ENCODE data around the gene PPP2R1A.

Gene PPP2R1A

DNA sequence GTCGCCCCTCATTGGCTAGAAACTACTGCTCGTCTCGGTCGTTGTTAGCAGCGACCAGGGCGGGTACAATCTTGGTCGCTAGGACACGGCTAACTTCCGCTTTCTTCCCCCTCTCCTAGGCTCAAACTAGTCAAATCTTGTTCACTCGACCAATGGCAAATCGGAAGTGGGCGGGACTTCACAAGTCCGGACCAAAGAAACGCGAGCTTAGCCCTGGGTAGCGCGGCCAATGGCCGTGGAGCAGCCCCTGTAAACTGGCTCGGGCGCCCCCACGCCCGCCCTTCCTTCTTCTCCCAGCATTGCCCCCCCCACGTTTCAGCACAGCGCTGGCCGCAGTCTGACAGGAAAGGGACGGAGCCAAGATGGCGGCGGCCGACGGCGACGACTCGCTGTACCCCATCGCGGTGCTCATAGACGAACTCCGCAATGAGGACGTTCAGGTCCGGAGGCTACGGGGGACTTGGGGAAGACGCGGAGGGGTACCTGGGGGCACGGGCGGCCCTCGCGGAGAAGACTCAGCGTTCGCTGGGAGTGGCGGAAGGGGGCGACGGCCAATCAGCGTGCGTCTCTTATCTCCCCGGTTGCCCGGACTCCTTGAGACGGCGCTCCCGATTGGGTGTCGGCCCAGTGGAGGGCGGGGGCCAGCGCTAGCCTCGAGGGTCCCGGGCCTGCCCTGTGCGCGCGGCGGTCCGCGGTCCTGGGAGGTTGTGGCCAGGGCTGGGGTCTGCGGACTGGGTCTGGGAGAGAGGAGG is at the start of gene PPP2R1A:
TSS of gene PPP2R1A (plus strand) at position 318 of the 752 bp plus-strand sequence. CDS start at position 363, 45 bp downstream.
- DNase-seq, result peak; percentile 95 to 100

DNA sequence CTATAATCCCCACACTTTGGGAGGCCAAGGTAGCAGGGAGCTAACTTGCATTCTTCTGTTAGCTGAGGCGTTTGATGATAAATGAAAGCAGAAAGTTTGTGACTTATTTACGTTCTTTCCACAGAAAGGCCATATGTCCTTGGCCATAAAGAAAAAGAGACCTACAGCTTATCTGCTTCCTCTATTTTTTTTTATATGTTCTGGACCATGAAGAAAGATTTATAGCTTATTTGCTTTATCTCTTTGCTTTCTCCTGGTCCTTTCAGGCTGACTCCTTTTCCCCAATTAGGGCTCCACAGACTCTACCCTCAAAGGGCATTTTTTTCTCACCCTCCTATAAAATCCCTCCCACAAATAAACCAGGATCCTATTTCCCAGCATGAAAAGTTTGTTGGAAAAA is 48.6 kb upstream of the PPP2R1A start:
- DNase-seq, result no peak

DNA sequence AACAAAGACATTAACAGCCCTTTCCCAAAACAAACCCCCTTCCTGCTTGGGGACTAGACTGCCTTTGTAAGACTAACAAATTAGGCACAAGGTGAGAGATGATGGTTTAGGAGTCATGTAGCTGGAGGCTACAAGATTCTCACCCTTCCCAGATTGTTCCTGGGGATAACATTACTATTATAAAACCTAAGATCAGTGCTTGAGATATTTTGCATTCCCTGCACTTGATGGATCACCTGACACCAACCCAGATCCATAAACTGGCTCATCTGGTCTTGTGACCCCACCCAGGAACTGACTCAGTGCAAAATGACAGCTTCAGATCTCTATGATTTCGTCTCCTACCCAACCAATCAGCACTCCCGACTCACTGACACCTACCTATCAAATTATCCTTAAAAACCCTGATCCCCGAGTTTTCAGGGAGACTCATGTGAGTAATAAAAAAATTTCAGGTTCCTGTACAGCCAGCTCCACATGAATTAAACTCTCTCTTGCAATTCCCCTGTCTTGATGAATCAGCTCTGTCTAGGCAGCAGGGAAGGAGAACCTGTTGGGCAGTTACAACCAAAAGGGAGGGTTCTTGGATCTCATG is 47.8 kb upstream of the PPP2R1A start:
- DNase-seq, result no peak

DNA sequence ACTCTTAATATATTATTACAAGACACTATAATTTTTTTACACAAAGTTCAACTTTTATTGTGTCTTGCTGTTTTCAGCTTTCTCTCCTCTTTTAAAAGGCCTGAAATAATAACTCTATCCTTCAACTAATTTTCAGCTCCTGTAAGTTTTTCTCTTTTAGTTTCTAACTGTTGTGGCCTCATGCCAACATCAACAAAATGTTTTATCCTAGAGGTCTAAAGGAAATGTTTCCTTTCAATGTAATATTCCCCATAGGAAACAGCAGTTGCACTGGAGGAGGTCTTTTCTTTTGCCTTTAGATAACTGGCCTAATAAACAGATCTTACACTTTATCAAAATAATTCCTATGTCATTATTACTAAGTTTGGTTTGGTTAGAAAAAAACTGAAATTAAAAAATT is 41.6 kb upstream of the PPP2R1A start:
- no peak for DNase-seq

DNA sequence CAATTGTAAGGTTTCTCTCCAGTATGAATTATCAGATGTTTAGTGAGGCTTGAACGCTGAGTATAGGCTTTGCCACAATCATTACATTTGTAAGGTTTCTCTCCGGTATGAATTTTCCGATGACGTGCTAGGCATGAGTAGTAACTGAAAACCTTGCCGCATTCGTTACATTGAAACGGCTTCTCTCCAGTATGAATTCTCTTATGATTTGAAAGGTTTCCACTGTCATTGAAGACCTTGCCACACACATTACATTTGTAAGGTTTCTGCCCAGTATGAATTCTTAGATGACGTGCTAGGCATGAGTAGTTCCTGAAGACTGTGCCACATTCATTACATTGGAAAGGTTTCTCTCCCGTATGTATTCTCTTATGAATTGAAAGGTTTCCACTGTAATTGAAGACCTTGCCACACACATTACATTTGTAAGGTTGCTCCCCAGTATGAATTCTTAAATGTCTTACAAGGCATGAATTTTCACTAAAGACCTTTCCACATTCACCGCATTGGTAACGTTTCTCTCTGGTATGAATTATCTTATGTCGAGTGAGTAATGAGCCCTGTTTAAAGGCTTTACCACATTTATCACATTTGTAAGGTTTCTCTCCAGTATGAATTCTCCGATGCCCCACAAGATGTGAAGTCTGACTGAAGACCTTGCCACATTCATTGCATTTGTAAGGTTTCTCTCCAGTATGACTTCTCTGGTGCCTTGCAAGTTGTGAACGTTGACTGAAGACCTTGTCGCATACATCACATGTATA is 34.1 kb upstream of the PPP2R1A start:
- no peak for DNase-seq

DNA sequence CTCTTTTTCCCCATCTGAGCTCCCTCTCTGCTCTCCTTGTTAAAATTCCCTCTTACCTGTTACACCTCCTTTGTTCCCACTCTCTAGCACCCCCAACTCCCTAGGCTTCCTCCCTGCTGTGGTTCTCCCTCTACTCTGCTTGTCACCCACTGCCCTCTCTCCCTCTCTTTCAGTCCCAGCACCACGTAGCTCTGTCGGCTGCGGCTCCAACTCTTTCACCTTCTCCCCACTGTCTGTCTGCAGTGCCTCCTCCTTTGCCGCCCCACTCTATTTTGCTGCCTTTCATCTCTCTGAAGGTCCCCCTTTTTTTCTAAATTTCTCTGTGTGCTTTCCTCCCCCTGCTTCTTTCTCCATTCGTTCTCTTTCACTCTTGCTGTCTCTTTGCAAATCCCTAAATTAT is 19.5 kb upstream of the PPP2R1A start:
- DNase-seq, result no peak

DNA sequence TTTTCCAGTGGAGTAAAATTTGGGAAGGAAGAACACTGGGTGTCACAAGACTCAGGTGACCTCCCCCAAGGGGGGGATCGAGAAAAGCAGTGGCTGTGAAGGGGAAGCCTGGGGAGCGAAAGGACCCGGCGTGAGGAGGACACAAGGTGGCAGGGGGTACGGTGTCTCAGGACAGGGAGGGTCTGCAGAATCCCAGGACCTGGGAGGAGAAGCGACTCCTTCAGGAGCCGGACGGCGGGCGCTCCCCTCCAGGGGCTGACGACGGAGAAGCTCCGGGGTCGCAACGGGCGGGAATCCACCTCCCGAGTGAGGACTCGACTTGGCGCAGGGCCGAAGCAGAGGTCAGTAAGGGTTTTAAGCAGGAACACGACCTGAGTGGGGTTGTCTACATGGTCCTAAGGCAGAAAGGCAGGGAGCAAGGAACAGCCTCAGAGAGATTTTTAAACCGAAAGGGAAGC is 19.0 kb upstream of the PPP2R1A start:
- peak in 1 of 2 donors; percentile 10 for DNase-seq

DNA sequence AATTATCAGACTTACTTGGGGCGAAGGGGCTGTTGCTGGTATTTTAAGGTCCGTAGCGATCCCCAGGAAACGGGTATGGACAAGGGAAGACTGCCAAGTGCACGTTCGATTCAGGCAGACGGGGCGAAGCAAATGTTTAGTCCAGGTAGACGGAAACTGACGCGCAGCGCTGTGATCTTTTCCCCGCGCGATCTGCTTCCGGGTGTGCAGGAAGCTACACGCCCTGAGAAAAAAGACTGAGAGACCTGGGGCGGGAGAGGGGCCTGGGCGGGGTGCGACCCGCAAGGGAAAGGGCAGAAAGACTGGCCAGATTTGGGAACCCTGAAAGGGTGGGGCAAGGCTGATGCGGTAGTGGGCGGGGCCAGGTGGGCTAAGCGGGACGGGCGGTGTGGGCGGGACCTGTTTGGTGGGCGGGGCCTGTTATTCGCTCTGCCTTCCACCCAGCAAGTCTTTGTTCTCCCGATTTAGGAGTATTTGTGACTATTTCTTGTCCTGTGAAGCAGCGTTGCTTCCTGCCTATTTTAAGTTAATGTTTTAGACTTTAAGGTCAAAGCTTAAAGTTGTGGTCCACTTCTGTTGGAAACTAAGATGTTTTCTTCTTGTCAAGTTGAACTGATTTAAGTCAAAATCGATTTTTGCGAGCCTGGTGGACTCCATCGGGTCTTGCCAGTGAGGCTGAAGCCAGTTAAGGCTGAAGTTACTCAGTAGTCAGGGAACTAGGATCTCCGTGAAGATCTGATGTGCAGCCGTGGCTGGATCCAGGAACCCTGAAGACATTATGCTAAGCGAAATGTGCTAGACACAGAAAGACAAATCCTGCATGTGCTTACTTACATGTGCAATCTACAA is 18.3 kb upstream of the PPP2R1A start, which contains the start of gene ZNF836:
TSS of gene ZNF836 (minus strand) at position 301 of the 849 bp plus-strand sequence. CDS start 3,549 bp downstream, outside the sequence.
- DNase-seq, result peak; percentile 43 to 59

DNA sequence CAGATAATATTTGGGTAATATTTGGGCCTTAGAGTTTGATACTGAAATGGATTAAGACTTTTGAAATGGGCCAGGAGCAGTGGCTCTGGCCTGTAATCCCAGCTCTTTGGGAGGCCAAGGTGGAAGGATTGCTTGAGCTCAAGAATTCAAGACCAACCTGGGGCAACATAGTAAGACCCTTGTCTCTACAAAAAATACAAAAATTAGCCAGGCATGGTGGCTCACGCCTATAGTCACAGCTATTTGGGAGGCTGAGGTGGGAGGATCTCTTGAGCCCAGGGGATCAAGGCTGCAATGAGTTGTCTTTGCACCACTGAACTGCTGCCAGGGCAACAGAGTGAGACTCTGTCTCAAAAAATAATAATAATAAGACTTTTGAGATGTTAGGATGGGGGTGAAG is 17.5 kb upstream of the PPP2R1A start:
- no peak for DNase-seq

DNA sequence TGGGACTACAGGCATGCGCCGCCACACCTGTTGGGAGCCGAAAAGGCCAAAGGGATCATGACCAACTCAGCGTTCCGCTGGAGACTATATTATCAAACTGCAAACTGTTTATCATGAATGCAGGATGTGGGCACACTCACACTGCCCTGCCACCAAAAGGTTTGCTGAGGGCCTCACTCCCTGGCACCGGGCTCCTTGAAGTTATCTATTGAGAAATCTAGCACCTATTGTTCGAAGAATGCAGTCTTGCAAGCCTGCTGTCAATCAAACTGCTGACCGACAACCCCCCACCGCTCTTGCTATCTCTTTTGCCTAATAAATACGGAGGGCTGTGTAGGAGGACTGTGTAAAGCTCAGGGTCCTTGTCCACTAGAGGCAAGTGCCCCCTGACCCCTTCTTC is 13.3 kb upstream of the PPP2R1A start:
- no peak for DNase-seq

DNA sequence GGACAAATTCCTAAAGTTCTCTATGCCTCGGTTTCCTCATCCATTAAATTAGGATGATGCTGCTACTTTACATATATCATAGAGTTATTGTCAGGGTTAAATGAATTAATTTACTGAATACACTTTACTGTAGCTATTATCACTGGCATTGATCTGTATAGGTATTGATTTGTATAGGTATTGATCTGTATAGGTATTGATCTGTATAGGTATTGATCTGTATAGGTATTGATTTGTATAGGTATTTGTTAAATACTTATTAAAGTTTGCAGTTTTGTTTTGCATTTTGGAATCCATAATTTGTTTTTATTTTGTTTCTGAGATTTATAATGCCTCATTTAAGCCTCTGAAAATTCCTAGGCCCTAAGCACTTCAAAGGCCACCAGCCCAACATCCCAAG is 2.4 kb upstream of the PPP2R1A start:
- DNase-seq, result no peak

DNA sequence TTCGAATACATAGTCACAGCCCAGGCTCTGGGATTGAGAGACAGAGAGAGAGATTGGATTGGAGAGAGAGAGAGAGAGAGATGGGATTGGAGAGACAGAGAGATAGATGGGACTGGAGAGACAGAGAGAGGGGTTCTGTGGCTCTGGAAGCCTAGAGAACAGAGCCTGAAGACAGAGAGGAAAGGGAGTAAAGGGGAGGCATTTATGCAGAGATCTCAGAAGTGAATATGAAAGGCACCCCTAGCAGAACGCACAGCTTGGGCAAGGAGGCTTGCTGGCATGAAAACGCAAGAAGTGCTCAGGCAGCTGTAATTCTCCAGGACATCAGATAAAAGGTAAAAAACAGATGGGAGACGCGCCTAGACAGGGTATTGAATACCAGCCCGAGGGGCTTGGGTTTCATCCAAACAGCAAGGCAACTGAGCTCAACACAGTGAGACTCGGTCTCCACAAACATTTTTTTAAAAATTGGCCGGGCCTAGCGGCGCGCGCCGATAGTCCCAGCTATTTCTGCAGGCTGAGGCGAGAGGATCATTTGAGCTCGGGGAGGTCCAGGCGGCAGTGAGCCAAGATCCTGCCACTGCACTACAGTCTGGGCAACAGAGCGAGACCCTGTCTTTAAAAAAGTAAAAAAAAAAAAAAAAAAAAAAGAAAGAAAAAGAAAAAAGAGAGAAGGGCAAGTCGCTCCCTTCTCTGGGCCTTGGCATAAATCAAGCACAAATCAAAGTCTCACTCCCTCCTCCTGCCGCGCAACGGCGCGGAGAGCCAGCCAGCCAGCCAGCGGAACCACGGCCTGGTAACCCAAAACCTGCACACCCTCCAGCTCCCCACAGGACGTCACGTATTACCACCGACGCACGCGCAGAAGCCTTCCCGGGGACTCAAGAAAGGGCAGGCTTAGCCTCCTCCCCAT is 774 bp upstream of the PPP2R1A start:
- peak in 1 of 2 donors; percentile 94 for DNase-seq

DNA sequence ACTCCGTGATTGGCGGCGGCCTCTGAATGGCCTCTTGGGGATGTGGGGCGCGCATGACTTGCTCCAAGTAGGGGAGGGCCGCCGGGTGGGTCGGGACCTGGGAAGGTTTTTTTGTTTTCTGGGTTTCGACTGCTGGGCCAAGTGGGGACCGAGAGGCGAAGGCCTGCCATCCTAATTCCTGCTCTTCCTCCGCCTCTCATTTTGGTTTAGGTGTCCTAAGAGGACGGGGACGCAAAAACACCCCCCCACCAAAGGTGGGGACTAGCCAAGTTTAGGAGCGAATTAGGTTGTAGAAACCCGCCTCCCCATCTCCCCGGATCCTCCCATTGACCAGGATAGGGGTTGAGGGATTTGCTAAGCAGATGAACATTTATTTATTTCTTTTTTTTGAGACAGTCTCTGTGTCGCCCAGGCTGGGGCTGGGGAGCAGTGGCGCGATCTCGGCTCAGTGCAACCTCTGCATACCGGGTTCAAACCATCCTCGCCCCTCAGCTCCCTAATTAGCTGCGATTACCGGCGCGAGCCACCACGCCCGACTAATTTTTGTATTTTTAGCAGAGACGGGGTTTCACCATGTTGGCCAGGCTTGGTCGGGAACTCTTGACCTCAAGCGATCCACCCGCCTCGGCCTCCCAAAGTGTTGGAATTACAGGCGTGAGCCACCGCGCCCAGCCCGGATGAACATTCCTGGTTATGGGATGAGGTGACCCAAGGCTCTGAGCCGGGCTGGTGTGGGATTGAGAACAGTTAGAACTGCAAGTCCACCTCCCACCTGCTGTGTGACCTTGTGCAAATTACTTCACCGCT is 838 bp downstream of the PPP2R1A start:
- DNase-seq, result peak in 1 of 2 donors; percentile 46

DNA sequence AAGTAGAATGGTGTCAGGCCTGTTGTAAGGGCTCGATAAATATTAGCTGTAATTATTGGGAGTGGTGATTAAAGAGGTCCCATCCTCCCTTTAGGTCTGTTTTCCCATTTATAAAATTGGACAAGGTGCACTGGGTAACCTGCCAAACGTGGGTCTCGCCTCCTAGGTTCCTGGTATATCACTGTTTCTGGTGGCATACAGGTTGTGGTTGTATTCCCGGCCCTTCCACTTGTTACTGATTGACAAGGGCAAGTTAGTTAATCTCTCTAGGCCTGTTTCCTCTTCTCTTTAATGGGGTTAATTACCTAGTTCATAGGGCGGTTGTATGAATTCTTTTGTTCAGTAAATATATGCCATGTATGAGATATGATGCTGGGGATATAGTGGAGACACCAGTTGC is 1.5 kb downstream of the PPP2R1A start:
- DNase-seq, result no peak

DNA sequence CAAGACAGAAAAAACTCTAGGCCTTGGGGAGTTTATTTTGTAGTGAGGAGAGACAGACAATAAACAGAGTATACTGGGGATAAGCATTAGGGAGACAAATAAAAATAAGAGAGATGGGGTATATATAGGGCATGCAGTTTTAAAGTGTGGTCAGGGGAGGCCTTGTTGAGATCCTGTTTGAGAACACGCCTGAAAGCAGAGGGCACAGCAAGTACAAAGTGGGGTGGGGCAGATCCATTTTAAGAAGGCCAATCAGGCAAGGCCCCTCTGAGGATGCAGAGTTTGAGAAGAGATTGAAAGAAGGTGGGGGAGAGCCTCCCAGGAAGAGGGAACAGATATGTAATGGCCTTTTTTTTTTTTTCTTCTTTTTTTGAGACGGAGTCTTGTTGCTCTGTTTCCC is 2.1 kb downstream of the PPP2R1A start:
- DNase-seq, result no peak

DNA sequence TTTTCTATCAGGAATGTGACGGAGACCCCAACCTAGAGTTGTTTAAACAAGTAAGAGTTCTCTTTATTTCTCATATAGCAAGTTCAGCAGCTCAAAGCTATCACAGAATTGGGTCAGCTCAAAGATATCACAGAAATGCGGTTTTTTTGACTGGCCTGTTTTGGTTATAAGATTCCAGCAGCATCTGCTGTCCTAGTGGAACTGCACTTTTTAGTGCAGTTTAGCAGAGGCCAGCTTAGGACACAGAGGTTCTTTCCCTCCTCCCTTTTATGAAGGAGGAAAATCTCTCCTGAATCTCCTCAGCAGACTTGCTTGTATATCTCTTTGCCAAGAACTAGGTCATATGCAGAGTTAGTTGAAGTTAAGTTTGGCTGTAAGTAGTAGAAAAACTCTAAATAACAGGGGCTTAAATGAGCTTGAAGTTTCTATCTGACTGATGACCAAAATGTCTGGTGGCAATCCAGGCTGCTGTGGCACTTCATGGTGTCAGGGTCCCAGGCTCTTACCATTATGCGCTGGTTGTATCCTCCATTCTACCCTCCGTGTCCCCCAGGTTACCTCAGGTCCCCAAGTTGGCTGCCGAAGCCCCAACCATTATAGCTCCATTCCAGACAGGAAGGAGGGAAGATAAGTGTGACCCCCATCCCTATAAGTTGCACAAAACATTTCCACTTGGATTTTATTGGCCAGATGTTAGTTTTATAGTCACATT is 6.6 kb downstream of the PPP2R1A start:
- DNase-seq, result no peak

DNA sequence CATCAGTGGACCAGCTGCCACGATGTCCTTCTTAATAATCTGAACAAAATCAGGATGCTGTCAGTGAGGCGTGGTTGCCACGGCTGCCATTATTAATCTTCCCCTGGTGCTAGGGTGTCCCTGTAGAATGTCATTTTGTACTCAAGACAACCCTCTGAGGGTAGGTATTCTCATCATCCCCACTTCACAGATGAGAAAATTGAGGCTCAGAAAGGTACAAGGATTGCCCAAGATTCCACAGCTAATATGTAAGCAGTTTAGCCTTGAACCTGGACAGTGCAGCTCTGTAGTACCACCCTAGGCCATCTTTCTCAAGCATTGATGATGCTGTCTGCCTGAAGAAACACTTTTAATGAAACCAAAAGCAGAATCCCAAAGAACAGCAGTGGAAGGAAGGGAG is 8.1 kb downstream of the PPP2R1A start:
- no peak for DNase-seq

DNA sequence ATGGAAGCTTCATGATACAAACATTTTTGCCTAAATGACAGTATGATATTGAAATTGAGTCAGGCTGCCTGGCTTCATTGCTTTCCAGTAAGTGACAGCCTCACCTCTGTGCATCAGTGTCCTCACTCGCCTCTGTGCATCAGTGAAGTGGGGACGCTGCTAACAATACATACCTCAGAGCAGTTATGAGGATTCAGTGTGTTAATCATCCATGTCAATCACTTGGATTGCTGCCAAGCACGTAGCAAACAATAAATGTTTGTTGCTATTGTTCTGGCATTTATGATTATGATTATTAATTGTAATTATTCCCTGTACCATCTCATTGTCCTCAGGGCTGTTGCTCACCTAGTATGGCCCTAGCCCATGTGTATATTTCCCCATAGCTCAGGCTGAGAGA is 8.8 kb downstream of the PPP2R1A start:
- no peak for DNase-seq

DNA sequence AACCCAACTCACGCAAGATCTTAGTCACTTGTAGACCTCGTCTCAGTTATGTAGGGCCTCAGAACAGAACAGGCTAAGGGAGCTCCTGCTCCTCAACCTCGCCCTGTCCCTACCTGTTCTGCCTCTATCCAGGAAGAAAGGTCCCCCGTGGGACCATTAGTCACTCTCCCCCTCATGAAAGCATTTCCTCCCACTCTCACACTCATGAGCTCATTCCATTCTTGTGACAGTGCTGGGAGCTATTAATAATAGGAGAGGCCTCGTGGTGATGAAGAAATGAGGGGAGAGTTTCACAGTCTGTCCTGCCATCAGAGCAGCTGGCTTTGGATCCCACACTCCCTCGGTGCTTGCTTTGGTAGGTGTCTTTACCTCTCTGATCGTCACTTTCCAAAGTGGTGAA is 10.2 kb downstream of the PPP2R1A start:
- no peak for DNase-seq

Data from bone marrow (tissue), 2 donors.